Trophoblast cell (in vitro differentiated cells and primary cell): Measurements from ENCODE around the gene C9orf50.

Experiments
- DNase-seq, 2 donors: peaks; one replicate each; pipeline ENCODE4 v3.0.0-alpha.2; 2016
- H2AFZ ChIP-seq: 2 replicates; pipeline ENCODE4 v1.6.1; 2013; ENCODE audit warnings: low read length, moderate library complexity, mild to moderate bottlenecking; ENCODE audit not compliant: insufficient read depth, poor library complexity
- H2AK5ac ChIP-seq: 2 replicates; pipeline ENCODE4 v1.6.1; 2013; ENCODE audit warnings: mild to moderate bottlenecking, low read length
- H2BK120ac ChIP-seq: 2 replicates; pipeline ENCODE4 v1.6.1; 2013; ENCODE audit warnings: low read length, mild to moderate bottlenecking, moderate library complexity; ENCODE audit not compliant: insufficient read depth, poor library complexity
- H2BK12ac ChIP-seq: 2 replicates; pipeline ENCODE4 v1.6.1; 2013; ENCODE audit warnings: mild to moderate bottlenecking, low read length, moderate library complexity
- H2BK5ac ChIP-seq: 2 replicates; pipeline ENCODE4 v1.6.1; 2013; ENCODE audit warnings: low read length, low read depth, moderate library complexity, mild to moderate bottlenecking; ENCODE audit not compliant: poor library complexity
- H3K14ac ChIP-seq: 2 replicates; pipeline ENCODE4 v1.6.1; 2013; ENCODE audit warnings: mild to moderate bottlenecking, low read length
- H3K18ac ChIP-seq: 2 replicates; pipeline ENCODE4 v1.6.1; 2013; ENCODE audit warnings: mild to moderate bottlenecking, low read length
- H3K23ac ChIP-seq: 2 replicates; pipeline ENCODE4 v1.6.1; 2013; ENCODE audit warnings: low read length
- H3K27ac ChIP-seq: 2 replicates; pipeline ENCODE4 v1.5.1; 2013; ENCODE audit warnings: low read depth, mild to moderate bottlenecking, inconsistent platforms, low read length, moderate library complexity
- H3K27me3 ChIP-seq: 2 replicates; pipeline ENCODE4 v1.6.1; 2013; ENCODE audit warnings: inconsistent platforms, mild to moderate bottlenecking, low read length, moderate library complexity; ENCODE audit not compliant: insufficient read depth
- H3K36me3 ChIP-seq, 2 experiments: 1 replicate in 1 of 2; 2 replicates in 1 of 2; pipeline ENCODE4 v1.6.1; 2013; ENCODE audit warnings: low read length in 2 of 2, mild to moderate bottlenecking in 2 of 2, moderate library complexity in 1 of 2; ENCODE audit not compliant: insufficient read depth in 2 of 2, control insufficient read depth in 1 of 2
- H3K4ac ChIP-seq: 2 replicates; pipeline ENCODE4 v1.6.1; 2013; ENCODE audit warnings: low read depth, mild to moderate bottlenecking, low read length, moderate library complexity
- H3K4me1 ChIP-seq, 2 experiments: 1 replicate in 1 of 2; 2 replicates in 1 of 2; pipeline ENCODE4 v1.6.1; 2013; ENCODE audit warnings: low read length in 2 of 2, mild to moderate bottlenecking in 2 of 2, moderate library complexity in 1 of 2; ENCODE audit not compliant: insufficient read depth in 2 of 2, control insufficient read depth in 1 of 2
- H3K4me2 ChIP-seq: 2 replicates; pipeline ENCODE4 v1.6.1; 2013; ENCODE audit warnings: inconsistent platforms, mild to moderate bottlenecking, low read length, moderate library complexity
- H3K4me3 ChIP-seq: 2 replicates; pipeline ENCODE4 v1.5.1; 2013; ENCODE audit warnings: mild to moderate bottlenecking, low read depth, low read length, inconsistent platforms
- H3K79me1 ChIP-seq: one replicate; pipeline ENCODE4 v1.6.1; 2013; ENCODE audit warnings: low read length
- H3K79me2 ChIP-seq: 2 replicates; pipeline ENCODE4 v1.6.1; 2013; ENCODE audit warnings: low read length, mild to moderate bottlenecking; ENCODE audit not compliant: control insufficient read depth, insufficient read depth, poor library complexity
- H3K9ac ChIP-seq: 2 replicates; pipeline ENCODE4 v1.6.1; 2013; ENCODE audit warnings: mild to moderate bottlenecking, low read length
- H3K9me3 ChIP-seq: 2 replicates; pipeline ENCODE4 v1.6.1; 2013; ENCODE audit warnings: low read depth, mild to moderate bottlenecking, control low read depth, inconsistent platforms, low read length; ENCODE audit not compliant: insufficient read depth
- H4K12ac ChIP-seq: 2 replicates; pipeline ENCODE4 v1.6.1; 2013; ENCODE audit warnings: low read depth, mild to moderate bottlenecking, low read length, moderate library complexity
- H4K8ac ChIP-seq: 2 replicates; pipeline ENCODE4 v1.6.1; 2013; ENCODE audit warnings: low read depth, mild to moderate bottlenecking, low read length, moderate library complexity
- H4K91ac ChIP-seq: one replicate; pipeline ENCODE4 v1.6.1; 2013; ENCODE audit warnings: low read depth, mild to moderate bottlenecking, low read length, moderate library complexity
- WGBS: extraction: QIAGEN DNeasy Blood & Tissue Kit; methylation state at CpG from one replicate; pipeline ENCODE4 v1.1.7; 2013; ENCODE audit warnings: missing lambda C conversion rate; ENCODE audit not compliant: insufficient read length, insufficient coverage; ENCODE audit errors: extremely low coverage; 5-methylcytosine and 5-hydroxymethylcytosine counted together

The C9orf50 gene

GRCh38 chr9:129586685-129587084 is 34.2 kb downstream of the C9orf50 start:
- WGBS, result no CpG with 5 or more reads among the region's 8 CpGs
- Histone ChIP-seq H3K9ac (no peak overlapping the region), H4K8ac (no peak overlapping the region), H3K4me2 (no peak overlapping the region), H4K91ac (no peak overlapping the region), H3K27ac (no peak overlapping the region), H3K18ac (no peak overlapping the region), H3K79me1 (no peaks in the 10 kb centered on the region), H3K4me3 (no peak overlapping the region), H3K27me3 (no peaks in the 10 kb centered on the region), H3K4me1 (peaks cover 0 to 7% of the 10 kb centered on the region in 2 experiments), H3K14ac (no peak overlapping the region), H3K9me3 (no peaks in the 10 kb centered on the region), H3K36me3 (no peaks in the 10 kb centered on the region), H2BK5ac (no peak overlapping the region), H2BK120ac (no peak overlapping the region), H2AFZ (no peak overlapping the region), H2BK12ac (no peak overlapping the region), H3K23ac (no peak overlapping the region), H3K79me2 (no peaks in the 10 kb centered on the region), H2AK5ac (no peak overlapping the region), H4K12ac (no peak overlapping the region), H3K4ac (no peak overlapping the region)
- DNase-seq, result no peak

- Histone ChIP-seq H2AFZ (no peak overlapping the region), H3K27ac (no peak overlapping the region), H3K18ac (no peak overlapping the region)
Observed at GRCh38 chr9:129586245-129586644, 34.7 kb downstream of the C9orf50 start.

GRCh38 chr9:129585352-129585751 is 35.5 kb downstream of the C9orf50 start:
- H3K23ac ChIP-seq, result no peak overlapping the region
- peaks cover 3% of the 10 kb centered on the region for H3K9me3 ChIP-seq
- no peak overlapping the region for H2AFZ ChIP-seq
- DNase-seq, result no peak
- H3K79me1 ChIP-seq, result no peaks in the 10 kb centered on the region
- no peak overlapping the region for H3K4me2 ChIP-seq
- H2BK12ac ChIP-seq, result no peak overlapping the region
- H2BK120ac ChIP-seq, result no peak overlapping the region
- no peak overlapping the region for H4K91ac ChIP-seq
- no peaks in the 10 kb centered on the region for H3K36me3 ChIP-seq
- H2AK5ac ChIP-seq, result no peak overlapping the region
- no peak overlapping the region for H3K4ac ChIP-seq
- peaks cover 0 to 7% of the 10 kb centered on the region in 2 experiments for H3K4me1 ChIP-seq
- H2BK5ac ChIP-seq, result no peak overlapping the region
- no peaks in the 10 kb centered on the region for H3K79me2 ChIP-seq
- H3K9ac ChIP-seq, result no peak overlapping the region
- no peak overlapping the region for H3K14ac ChIP-seq
- no peak overlapping the region for H4K12ac ChIP-seq
- no peaks in the 10 kb centered on the region for H3K27me3 ChIP-seq
- no peak overlapping the region for H3K27ac ChIP-seq
- H3K18ac ChIP-seq, result no peak overlapping the region
- H3K4me3 ChIP-seq, result no peak overlapping the region
- no CpG with 5 or more reads among the region's 1 CpG for WGBS
- H4K8ac ChIP-seq, result no peak overlapping the region

More at GRCh38 chr9:129586245-129586644, 34.7 kb downstream of the C9orf50 start:
- no peak overlapping the region for H3K4me3 ChIP-seq
- H3K79me2 ChIP-seq, result no peaks in the 10 kb centered on the region
- peaks cover 0 to 7% of the 10 kb centered on the region in 2 experiments for H3K4me1 ChIP-seq
- no peaks in the 10 kb centered on the region for H3K9me3 ChIP-seq
- H2BK5ac ChIP-seq, result no peak overlapping the region
- no peak overlapping the region for H4K12ac ChIP-seq
- no peak overlapping the region for H3K4ac ChIP-seq
- H4K91ac ChIP-seq, result no peak overlapping the region
- DNase-seq, result no peak
- no peak overlapping the region for H2AK5ac ChIP-seq
- H3K4me2 ChIP-seq, result no peak overlapping the region
- no CpG with 5 or more reads among the region's 1 CpG for WGBS
- no peak overlapping the region for H3K14ac ChIP-seq
- no peak overlapping the region for H2BK12ac ChIP-seq
- H3K36me3 ChIP-seq, result no peaks in the 10 kb centered on the region
- no peak overlapping the region for H4K8ac ChIP-seq
- no peaks in the 10 kb centered on the region for H3K79me1 ChIP-seq
- H3K23ac ChIP-seq, result no peak overlapping the region
- no peak overlapping the region for H2BK120ac ChIP-seq
- H3K9ac ChIP-seq, result no peak overlapping the region
- H3K27me3 ChIP-seq, result no peaks in the 10 kb centered on the region

GRCh38 chr9:129584136-129584535 is 36.8 kb downstream of the C9orf50 start:
- Histone ChIP-seq H3K14ac (peak overlapping the region; percentile 51), H3K4me1 (peaks cover 0 to 7% of the 10 kb centered on the region in 2 experiments), H2AK5ac (no peak overlapping the region), H2BK5ac (no peak overlapping the region), H3K4ac (peak overlapping the region; percentile 29), H3K9ac (no peak overlapping the region), H4K8ac (peak overlapping the region; percentile 92), H3K18ac (no peak overlapping the region), H3K23ac (no peak overlapping the region), H3K79me1 (no peaks in the 10 kb centered on the region), H2BK12ac (no peak overlapping the region), H3K4me2 (no peak overlapping the region), H3K27ac (no peak overlapping the region), H2AFZ (peak overlapping the region; percentile 43), H4K91ac (peak overlapping the region; percentile 63), H3K79me2 (no peaks in the 10 kb centered on the region), H4K12ac (peak overlapping the region; percentile 92), H2BK120ac (peak overlapping the region; percentile 24), H3K9me3 (peaks cover 3% of the 10 kb centered on the region), H3K27me3 (no peaks in the 10 kb centered on the region), H3K4me3 (no peak overlapping the region), H3K36me3 (no peaks in the 10 kb centered on the region)
- WGBS, result no CpG with 5 or more reads among the region's 1 CpG
- DNase-seq, result peak; percentile 72 to 88
